Renal cortex interstitium (tissue), 11 donors: ENCODE measurements around the gene PSMD5. TPM values are rescaled to one million over a fixed set of nuclear protein-coding genes. Genes with fewer than 3 reads are reported as not detected.

Source experiments
- DNase-seq, 11 donors: peaks; one replicate each; pipeline ENCODE4 v3.0.0-alpha.2; 2013; ENCODE audit warnings: low read depth in 9 of 11, low spot score in 4 of 11; ENCODE audit errors: extremely low read depth in 1 of 11
- polyA plus RNA-seq, 3 donors: library from polyadenylated mRNA; unstranded; fragments of 120-200 nt; gene quantifications; one replicate each; pipeline ENCODE4 v1.2.1, GENCODE V29; 2013; ENCODE audit not compliant: insufficient read length in 3 of 3

The PSMD5 gene
- polyA plus RNA-seq, 3 donors, result 30.0 to 40.5 (median 37.9) TPM

- no peak for DNase-seq
Observed at GRCh38 chr9:120863833-120864232, 21.1 kb upstream of the PSMD5 start.

GRCh38 chr9:120862452-120862851 is 19.7 kb upstream of the PSMD5 start:
- DNase-seq, result no peak

DNA sequence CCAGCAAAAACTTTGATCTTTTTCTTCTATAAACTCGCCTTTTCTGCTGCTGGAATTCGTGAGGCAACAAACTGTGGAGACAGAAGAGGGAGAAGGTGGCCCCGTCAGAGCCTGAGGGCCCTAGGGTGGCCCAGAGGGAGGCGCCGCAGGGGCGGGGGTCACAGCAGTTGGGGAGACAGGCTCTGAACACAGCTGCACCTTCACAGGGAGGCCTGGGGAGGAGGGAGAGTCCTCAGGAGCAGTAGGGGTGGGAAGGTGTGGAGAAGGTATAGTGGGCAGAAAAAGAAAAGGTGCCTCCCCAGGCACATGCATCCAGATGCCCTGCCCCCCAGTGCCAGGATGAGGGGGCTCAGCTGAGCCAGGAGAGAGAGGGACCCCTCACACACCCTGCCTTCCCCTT is 19.2 kb upstream of the PSMD5 start:
- DNase-seq, result no peak

GRCh38 chr9:120860083-120860482 is 17.4 kb upstream of the PSMD5 start:
- DNase-seq, result no peak

DNA sequence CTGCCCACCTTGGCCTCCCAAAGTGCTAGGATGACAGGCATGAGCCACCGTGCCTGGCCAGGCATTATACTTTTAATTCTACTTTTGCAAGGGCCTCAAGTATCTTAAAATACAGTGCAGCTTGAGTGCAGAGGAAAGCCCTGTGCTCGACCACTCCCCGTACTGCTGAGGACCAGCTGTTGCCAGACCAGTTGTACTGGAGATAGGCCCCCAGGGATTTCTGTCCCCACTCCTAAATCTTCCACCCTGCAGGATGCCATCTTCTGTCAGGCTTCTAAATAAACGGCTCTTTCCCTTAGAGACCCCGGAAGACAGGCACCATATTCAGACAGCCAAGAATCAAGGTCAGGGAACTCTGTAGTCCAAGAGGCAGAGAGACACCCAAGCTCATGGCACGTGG is 16.6 kb upstream of the PSMD5 start:
- no peak for DNase-seq

- no peak for DNase-seq
Observed at GRCh38 chr9:120857902-120858301, 15.2 kb upstream of the PSMD5 start.

GRCh38 chr9:120857481-120857880 is 14.8 kb upstream of the PSMD5 start:
- DNase-seq, result no peak

DNA sequence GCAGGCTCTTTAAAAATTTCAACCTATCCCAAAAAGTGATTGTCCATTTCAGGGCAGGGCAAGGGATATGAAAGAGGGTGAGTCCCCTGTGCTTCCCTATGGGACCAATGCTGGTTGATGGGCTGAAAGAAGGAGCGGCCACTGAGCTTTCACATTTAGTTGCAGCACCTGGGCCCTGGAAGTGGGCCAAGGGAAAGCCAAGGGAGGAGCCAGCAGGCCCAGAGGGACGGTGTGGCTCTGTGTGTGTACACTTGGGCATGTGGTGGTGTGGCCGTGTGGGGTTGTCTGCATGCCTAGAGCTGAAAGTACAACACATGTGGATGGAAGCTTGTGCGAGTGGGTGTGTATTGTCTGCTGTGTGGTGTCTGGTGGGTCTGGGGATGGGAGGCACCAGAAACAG is 14.0 kb upstream of the PSMD5 start:
- DNase-seq, result no peak

- no peak for DNase-seq
Observed at GRCh38 chr9:120855827-120856670, 13.3 kb upstream of the PSMD5 start.

DNA sequence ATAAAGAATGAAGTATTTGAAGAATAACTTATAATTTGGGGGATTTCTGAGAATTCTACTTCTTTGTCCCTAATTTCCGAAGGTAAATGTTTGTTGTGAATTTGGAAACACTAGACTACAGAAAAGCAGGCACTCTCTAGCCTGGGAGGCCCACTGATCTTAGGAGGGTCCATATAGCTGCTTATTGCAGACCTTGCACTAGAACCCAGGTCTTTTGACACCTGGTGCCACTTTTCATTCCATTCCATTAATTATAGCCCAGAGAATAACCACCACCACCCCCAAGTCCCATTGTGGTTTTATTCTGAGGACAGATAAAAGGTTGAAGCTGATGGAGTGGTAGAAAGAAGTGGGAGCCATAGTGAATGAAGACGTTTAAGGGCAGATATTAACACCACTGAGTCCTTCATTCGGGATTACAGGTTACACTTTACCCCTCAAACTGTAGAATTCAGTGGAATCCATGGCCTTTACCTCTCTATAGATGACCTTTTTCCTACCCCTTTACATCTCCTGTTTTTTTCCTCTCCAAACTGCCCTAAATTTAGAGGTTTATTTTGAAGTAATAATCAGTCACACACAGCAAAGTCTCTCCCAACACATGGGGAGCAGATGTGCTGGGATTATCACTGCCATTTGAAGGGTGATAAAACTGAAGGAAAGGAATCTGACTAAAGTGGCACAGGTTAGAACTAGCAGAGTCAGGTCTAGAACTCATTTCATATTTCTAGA is 12.0 kb upstream of the PSMD5 start:
- no peak for DNase-seq

- DNase-seq, result no peak
Observed at GRCh38 chr9:120853198-120853597, 10.5 kb upstream of the PSMD5 start.

DNA sequence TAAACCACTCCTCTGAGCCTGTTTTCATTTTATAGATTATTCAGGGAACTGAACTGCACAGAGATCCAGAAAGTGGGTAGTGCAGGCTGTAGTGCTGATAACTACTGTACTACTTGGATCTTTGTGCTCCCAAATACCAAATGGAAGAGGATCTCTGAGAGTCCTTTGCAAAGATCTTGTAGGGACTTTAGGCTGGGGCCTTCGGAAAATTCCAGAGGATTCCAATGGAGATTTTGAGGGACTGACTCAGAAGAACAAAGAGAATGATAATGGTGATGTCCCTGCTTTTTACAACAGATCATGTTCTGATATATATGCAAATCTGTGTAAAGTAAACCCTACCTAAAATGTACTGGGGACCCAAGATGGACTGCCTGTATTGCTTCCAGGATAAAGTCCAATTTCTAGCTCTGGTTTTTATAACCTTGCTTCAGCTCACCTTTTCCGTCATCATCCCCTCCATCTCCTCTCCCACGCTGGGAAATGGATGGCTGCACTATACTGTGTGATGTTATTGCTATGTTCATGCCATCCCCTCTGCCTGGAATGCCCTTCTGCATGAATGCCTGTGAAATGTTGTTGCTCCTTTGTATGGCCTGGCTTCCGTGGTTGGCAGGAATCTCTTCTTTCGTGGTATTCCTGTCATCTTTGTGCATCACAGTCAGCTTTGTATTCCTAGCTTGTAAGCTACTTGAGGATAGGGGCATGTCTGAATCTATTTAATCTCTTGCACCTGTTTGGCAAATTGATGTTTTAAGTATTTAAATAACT is 9.7 kb upstream of the PSMD5 start:
- peak in 4 of 11 donors; percentile 29 to 59 (median 50) for DNase-seq

GRCh38 chr9:120851449-120851848 is 8.7 kb upstream of the PSMD5 start:
- DNase-seq, result no peak

GRCh38 chr9:120850315-120850714 is 7.6 kb upstream of the PSMD5 start:
- DNase-seq, result no peak

GRCh38 chr9:120846906-120847305 is 4.2 kb upstream of the PSMD5 start:
- DNase-seq, result no peak

DNA sequence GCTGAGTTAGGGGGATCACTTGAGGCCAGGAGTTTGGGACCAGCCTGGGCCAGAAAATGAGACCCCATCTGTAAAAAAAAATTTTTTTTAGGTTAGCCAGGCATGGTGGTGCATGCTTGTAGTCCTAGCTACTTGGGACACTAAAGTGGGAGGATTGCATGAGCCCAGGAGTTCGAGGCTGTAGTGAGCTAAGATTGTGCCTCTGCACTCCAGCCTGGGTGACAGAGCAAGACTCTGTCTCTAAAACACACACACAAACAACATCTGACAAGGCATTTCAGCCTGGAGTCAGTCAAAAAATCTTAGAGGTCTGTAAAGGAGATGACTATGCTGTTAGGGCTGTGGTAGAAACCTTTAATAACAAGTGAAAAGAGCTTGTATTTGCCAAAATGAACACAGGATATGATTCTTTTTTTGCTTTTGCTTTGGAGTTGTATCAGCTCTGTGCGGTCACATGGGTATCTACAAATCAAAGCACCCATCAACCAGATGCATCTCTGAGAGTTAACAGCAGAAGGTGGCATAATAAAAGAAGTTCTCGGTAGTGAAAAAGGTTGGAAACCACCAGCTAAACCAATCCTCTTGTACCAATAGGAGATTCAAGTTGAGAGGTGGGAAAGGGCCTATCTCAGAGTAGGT is 3.6 kb upstream of the PSMD5 start:
- DNase-seq, result no peak

- DNase-seq, result no peak
Observed at GRCh38 chr9:120845255-120845654, 2.5 kb upstream of the PSMD5 start.

GRCh38 chr9:120841930-120842684 is 615 bp downstream of the PSMD5 start:
- peak in 6 of 11 donors; percentile 6 to 17 (median 12) for DNase-seq

GRCh38 chr9:120839146-120839545 is 3.6 kb downstream of the PSMD5 start:
- no peak for DNase-seq
